GM18868 (cell line): Measurements from ENCODE around the gene EEPD1.
A peak's percentile ranks its signal among the peaks of the same experiment; 100 is the strongest.

ENCODE experiments used
- ATAC-seq: cut with Tn5 transposase; IDR thresholded peaks from one replicate; pipeline ENCODE4 v1.9.1; 2021; ENCODE audit warnings: mild to moderate bottlenecking, moderate library complexity; ENCODE audit not compliant: unreplicated experiment

The EEPD1 gene

DNA sequence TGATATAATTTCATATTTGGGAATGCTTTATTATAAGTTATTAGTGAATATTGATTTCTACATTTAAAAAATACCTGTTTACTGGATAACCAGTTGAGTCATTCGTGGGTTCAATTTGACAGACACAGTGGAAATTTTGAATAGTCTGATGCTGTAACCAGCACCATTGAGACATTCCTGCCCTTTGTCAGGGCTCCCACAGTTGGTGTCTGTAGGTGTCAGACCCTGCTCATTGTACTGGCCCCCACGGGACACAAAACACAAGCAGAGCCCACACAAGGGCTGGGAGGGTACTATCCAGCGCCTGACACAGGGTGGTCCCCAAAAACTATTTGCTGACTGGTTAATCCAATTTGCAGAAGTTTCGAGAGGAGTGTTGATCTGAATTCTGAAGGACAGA is 35.9 kb downstream of the EEPD1 start:
- no peak for ATAC-seq

DNA sequence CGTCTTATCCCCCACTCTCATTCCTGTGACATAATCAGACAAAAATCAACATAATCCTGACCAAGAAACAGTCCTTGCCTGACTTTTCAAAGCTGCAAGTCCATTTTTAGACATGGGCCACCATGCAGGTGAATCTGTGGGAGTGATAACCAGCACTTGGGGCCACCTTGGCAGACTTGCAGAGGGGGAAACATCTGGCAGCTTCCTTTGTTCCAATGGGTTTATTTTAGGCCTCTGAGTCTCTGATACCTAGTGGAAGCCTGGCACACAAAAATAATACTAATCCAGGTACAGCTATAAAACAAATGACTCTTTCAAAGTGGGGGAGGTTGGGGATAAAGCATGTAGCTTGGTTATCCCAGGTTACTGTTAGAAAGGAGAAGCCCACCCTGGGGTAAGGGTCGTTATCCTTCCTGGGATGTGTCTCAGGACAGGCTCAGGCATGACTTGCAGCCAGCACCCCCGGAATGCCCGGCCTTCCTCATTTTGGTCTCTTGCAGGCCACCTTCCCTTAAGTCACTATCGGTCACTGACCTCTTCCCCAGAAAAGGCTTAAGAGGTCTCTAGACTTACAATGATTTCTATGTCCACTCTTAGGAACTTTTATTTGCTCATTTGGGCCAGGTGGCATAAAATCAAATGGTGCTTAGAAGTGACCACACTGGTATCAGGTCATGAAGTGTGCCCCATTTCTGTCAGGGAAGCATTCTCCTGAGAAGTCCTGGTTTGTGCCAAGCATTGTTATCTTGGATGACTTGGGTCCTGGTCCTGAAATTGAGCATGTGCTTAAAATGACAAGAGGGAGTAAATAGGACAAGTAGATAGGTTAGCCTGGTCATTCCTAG is 37.6 kb downstream of the EEPD1 start:
- ATAC-seq, result no peak

DNA sequence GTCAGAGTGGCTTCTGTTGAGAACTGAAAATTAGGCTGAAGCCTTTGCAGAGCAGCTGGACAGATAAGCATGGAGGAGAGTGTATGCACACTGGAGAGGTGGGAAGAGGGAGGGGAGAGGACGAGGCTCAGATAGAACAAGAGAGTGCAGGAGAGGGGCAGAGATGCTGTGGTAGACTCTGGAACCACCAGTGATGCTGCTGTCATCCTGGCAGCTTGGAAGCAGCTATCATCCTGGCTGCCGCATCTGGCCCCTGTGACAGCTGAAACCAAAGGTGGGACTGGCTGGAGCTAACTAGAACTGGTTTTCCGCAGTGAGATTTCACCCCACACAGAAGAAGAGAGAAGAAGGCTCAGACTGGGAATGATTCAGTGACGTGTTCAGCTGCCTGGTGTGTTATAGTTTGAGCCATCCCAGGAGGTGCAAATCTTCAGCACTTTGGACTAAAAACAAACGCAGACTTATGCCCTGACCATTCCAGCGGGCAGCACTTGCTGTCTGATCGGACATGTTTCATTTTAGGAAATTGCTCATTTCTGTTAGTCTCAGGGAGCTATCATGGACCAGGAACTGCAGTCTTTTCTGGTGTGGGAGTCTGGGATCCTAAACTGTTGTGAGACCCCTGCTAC is 38.4 kb downstream of the EEPD1 start:
- peak; percentile 18 for ATAC-seq

DNA sequence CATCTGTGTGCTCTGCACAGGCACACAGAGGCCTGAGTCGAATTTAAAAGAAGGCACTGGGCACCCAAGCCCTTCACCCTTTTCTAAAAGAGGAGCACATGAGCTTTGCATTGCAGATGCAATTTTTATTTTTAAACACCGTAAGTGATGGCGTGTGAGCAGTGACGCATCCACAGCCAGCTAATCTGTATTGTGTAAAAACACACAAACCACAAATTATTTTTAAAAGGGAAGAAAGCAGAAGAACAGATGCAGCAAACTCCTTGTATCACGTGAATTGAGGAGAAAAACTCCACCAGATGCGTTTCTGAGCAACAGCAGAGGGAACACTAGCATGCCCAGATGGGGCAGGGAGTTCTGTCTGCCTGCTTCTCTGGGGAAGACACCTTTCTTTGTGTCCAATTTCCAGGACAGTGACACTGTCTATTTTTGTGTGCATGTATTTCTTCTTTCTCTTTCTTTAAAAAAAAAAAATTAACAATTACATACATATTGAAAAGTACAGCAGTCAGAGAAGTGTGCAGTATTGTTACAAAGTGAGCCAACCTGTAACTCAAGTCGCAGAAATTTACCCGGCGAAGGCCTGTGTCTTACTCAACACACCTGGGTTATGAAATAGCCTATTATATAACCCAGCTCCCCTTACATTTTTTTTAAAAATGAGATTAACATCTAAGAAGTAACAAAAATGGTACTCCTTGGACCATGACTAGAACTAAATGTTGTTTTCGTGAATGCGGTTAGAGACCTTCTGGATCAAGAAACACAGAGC is 39.2 kb downstream of the EEPD1 start:
- ATAC-seq, result peak; percentile 71

DNA sequence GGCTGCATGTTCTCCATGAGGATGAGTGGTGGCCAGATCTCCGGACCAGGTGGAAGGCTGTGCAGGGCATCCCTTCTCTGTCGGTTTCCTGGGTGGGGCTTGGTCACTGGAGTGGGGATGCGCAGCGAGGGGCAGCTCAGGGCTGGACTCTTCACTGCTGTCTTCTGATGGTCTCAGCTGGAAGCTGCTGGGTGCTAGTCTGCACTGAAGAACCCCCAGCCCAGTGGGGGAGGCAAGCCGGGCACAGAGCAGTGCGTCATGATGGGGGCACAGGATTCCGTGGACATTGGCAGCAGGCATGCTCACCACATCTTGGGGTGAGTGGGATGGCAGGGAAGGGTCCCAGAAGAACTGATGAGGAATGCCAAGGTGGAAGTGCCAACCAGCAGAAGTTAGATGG is 39.8 kb downstream of the EEPD1 start:
- ATAC-seq, result no peak

DNA sequence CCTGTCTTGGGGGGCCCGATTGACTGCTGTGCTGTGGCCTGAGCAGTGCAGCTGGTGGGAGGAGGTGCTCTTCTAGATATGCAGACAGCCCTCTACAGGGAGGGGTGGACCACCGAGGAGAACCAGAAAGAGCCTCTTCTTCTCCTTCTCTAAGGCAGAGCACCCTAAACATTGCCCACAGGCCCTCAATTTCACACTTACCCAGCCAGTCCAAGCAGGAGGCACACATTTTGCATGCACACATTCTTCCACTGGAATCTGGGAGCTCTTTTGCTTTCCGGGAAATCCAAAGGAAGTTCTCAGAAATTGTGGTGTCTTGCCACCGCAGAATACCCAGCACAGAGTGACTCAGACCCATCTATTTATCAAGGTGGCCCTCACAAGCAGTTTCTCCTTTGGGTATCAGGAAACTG is 45.8 kb downstream of the EEPD1 start:
- ATAC-seq, result no peak

DNA sequence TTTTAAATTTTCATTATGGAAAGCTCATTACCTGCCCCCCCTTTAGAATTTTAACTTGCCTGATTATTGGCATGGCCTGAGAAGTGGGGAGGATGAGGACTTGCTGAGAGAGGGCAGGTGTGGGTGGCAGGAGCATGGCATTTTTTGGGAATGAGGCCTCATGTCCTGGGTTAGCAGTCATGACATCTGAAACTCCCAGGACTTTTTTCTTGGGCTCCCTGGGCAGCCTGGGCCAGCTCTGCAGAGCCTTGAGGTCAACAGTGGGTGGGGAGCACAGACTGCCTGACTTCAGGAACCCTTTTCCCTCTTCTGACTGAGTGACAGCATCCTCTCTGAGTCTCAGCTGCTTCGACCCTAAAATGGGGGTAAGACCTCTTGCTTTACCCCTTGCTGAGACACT is 46.3 kb downstream of the EEPD1 start:
- ATAC-seq, result no peak

DNA sequence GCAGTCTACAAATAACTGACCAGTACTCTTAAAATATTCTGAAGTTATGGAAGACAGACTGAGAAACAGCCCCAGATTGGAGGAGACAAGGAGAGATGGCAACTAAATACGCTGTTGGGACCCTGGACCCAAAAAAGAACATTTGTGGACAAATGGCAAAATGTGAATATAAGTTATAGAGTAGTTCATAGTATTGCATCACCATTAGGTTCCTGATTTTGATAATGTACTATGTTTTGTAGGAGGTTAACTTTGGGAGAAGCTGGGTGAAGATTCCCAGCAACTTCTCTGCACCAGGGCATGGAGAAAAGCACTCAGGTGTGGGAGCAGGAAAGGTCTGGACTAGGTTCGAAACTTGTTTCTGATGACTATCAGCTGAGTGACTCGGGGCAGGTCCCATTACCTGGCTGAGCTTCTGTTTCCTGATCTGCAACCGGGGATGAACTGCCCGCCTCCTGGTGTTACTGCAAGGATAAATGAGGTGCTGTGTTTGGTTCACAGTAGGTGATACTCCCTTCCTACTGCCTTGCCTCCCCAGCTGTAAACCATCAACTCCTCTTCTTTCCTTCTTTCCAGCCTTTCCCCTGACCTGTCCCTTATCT is 48.2 kb downstream of the EEPD1 start:
- ATAC-seq, result no peak

DNA sequence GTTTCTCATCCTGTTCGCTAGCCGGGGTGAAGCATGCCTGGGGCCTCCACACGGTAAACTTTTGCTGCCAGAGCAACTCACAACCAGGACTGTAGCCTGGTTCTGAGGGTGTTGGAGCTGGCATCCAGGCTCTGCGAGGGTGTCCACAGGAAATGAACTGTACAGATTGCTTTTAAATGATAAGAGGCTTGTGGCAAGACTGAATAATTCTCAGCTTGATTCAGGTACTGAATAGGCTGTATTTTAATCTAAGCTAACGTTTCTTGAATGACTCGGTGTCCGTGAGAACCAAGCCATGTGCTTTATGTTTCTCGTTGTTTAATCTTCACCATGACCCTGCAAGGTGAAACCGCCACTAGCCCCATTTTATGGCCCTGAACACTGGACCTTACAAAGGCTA is 49.3 kb downstream of the EEPD1 start:
- no peak for ATAC-seq

DNA sequence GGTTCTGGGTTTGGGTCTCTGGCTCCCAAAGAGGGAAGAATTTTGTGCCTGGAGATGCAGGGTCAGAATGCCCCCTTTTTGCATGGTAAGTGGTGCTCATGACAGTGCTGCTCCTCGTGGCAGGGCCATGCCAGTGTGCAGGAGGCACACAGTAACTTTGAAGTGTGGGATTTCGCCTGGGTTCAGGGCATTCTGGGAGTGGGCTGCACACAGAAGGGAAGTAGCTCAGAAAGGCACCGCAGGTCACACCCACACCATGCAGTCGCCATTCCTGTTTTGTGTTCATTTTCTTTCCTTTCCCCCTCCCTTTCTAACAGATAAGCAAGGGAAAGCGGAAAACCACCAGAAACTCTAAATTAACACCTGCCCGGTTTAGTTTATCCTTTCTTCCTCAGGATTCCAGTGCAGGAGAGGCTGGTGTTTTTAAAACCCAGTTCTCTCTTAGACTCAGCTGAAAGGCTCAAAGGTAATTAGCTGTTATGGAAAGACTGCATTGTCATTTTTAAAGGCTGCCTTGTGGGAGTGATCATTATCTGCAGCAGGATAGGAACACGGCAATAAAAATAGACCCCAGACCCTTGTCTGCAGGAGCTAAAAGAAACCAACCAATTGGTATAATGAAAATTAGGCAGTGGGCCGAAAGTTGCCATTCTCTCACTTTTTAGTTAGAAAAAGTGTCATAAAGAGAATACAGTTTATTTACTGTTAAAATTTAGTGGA is 50.2 kb downstream of the EEPD1 start:
- ATAC-seq, result no peak

DNA sequence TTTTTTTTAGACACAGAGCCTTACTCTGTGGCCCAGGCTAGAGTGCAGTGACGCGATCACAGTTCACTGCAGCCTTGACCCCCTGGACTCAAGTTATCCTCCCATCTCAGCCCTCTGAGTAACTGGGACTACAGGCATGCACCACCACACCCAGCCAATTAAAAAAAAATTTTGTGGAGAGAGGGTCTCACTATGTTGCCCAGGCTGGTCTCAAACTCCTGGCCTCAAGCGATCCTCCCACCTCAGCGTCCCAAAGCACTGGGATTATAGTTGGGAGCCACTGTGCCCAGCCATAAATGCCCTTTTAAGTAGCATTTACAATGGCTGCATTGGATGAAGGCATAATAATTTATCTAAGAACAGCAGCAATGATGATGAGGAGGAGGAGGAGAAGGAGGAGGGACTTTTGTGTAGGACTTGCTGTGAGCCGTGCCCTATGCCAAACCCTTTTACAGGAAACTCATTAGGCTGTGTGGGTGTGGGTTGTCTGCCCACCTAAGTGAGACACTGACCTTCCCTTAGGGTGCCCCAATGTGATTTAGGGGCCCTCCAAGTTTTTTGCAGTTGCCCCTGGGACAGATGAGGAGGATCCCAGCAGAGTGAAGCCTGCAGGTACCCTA is 51.1 kb downstream of the EEPD1 start:
- ATAC-seq, result no peak

DNA sequence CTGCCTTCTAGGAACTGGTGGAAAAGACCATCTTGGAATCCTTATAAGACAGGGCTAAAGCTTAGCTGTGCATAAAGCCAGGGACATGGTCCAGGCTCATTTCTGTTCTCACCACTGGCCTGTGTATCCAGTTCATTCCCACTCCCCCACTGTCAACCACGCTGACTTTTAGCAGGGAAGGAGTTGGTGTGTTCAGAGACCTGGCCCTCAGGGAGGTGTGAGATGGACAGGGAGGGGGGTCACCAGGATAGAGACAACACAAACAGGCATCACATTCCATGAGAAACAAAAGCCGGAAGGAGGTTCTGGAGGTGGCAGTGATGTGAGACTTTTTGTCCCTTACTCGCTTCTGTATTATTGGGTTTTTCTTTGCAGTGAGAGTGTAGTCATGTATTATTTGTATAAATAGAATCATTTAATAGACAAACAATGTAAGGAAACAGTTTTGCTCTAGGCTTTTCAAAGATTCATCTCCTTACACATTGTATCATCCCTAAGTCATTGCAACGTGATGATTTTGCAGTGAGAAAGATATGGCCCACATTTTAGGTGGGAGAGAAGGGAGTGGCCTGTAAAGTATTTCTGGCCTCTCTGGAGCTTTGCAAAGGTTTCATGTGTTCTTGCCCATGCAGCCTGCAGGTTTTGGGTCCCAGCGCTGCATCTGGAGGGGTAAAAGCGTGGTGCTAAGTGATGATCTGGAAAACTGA is 52.0 kb downstream of the EEPD1 start:
- no peak for ATAC-seq

DNA sequence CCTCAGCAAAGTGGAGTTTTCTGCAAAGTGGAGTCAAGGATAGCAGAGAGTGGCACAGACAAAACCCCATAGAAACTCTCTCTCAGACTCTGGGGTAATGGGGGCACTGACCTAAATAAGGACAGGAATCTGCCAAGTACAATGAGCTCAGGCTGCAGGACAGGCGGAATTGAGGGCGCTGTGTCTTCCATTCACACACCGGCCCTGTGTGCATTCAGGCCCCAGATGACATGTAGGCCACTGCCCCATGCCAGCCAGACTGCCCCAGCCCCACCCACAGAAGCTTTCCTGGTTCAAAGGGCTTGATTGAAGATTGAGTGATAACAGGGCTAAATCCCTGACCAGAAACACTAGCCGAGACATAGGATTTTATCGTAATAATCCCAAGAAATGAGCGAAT is 52.7 kb downstream of the EEPD1 start:
- ATAC-seq, result no peak

DNA sequence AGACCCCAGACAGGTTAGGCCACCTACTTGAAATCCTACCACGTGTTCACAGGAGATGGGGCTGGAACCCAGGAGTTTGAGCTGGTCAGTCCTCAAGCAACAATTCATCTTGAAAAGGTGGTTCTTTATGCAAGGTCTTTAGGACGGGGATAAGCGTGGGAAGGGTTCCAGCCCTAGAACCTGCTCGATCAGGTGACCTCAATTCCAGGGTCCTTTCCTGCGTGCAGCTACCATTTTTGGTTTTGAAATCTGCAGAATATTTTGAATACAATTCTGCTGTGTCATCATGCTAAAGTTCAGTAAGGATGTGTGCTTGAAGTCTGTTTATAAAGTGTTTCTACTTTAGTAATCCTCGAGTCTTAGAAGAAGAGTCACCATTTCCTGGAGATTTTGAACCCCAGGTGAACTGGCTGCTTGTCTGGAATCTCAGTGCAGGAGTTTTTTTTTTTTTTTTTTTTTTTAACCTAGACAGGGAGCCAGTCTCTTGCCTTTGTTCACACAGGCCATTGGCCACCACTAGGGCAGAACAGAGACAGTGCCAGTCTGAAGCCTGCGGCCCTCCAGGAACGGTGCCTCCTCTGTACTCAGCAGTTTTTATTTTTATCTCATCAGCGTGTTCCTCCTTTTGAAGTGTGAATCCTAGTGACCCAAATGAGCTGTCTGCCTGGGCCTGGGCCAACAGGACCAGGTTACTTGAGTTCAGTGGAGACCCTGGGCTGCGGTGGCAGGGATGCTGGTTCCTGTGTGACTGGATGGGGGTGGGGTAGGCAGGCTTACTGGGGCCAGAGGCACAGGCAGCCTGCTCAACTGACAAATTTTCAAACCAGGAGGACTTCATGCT is 54.6 kb downstream of the EEPD1 start:
- ATAC-seq, result peak; percentile 66

DNA sequence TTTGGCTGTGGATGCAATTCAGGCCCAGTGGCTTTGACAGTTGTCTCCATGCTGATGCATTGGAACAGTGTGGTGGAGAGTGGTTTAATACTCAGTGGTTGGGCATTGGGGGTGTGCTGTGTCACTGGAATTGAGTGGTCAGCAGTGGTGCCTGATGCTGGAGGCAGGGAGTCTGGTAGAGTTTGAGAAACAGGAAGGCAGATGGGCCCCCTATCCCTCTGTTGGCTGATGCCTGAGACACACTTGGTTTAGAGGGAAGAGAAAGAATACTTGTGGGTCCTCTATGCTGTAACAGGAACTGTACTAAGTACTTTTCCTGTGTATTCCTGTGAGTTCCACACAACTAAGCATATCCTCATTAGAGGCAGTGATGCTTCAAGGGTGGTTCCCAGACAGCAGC is 55.4 kb downstream of the EEPD1 start:
- ATAC-seq, result peak; percentile 6

DNA sequence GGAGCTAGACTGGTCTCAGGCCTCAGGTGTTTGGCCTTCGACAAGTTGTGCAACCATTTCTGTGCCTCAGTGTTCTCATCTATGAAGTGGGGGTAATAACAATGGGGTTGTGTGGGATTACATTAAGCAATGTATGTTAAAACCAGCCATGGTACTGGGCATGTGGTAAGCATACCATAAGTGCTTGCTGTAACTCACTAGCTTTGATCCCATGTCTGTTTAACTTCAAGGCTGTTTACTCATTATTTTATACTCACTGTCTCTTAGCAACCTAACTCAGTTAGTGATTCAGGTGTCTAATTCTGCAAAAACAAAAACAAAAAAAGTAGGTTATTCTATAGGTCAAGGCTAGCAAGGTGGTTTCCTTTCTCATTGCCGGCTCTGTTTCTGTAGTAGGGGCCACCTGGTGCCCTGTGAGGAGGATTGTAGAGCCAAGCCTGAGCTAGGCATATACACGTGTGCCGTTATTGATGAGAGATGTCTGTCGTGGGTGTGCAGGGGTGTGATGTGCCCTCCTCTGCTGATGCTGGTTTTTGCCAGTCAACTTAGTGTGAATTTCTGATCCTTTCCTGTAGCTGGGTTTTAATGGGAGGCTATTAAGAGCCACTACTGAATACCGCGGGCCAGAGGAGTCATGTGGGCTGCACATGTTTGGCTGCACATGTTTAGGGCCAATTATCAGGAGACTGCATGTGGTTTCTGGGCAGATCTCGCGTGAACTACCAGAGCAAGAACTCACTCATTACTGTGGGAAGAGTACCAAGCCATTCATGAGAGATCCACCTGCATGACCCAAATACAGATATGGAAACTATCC is 56.2 kb downstream of the EEPD1 start:
- ATAC-seq, result no peak

DNA sequence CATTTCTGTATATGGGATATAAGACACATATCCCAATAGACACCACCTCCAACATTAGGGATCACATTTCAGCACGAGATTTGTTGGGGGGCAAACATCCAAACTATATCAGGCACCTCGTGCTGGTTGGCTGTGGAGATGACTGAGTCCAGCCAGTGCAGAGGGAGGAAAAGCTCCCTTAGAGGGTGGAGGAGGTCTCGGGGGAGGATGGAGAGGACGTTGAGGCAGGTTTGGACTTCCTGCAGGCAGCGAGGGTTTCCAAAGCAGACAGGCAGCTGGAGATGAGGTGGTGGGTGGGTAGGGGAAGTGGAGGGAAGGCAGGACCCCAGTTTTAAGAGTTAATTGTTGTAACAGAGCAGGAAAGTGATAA is 56.7 kb downstream of the EEPD1 start:
- ATAC-seq, result no peak

DNA sequence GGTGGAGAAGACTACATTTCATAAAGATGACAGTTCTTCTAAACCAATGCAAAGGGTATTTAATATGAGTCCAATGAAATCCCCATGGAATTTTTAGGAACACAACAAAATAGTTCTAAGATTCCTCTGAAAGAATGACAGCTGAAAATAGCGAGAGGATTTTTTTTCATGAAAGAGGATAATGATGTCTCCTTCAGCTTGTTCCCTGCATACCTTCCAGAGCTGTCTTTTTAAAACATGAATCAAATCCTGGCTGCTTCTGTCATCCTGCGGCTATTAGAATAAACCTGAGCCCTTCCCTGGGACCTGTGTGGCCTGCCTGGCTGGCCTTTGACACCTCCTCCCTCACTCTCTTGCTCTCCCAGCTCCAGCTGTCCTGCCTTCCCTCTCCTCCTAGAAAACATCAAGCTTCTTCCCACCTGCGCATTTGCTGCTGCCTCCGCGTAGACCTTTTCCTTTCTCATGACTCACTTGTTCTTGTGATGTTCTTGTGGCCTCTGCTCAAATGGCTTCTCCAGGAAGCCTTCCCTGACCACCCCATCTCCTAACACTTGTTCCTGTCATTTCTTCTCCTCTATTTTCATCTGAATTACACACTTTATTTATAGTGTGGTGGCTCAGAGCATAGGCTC is 57.4 kb downstream of the EEPD1 start:
- no peak for ATAC-seq
